Neuronal stem cell (in vitro differentiated cells): Measurements from ENCODE around the gene WEE1.

Experiments used
- DNase-seq: peaks from one replicate; pipeline ENCODE4 v3.0.0-alpha.2; 2013; ENCODE audit warnings: low spot score
- H2AFZ ChIP-seq: one replicate; pipeline ENCODE4 v1.6.1; 2013; ENCODE audit warnings: mild to moderate bottlenecking, low read length, inconsistent platforms
- H2AK5ac ChIP-seq: 2 replicates; pipeline ENCODE4 v1.6.1; 2013; ENCODE audit warnings: low read depth, mild to moderate bottlenecking, inconsistent platforms, low read length, moderate library complexity, mixed read lengths
- H2BK120ac ChIP-seq: 2 replicates; pipeline ENCODE4 v1.6.1; 2013; ENCODE audit warnings: low read depth, mild to moderate bottlenecking, inconsistent platforms, low read length, moderate library complexity, mixed read lengths
- H2BK12ac ChIP-seq: one replicate; pipeline ENCODE4 v1.6.1; 2013; ENCODE audit warnings: low read length, inconsistent platforms
- H2BK15ac ChIP-seq: 2 replicates; pipeline ENCODE4 v1.6.1; 2013; ENCODE audit warnings: mild to moderate bottlenecking, low read length, inconsistent platforms, mixed read lengths
- H2BK5ac ChIP-seq: one replicate; pipeline ENCODE4 v1.6.1; 2013; ENCODE audit warnings: inconsistent platforms, mild to moderate bottlenecking, low read length, moderate library complexity
- H3K14ac ChIP-seq: one replicate; pipeline ENCODE4 v1.6.1; 2013; ENCODE audit warnings: low read length, inconsistent platforms
- H3K18ac ChIP-seq: 2 replicates; pipeline ENCODE4 v1.6.1; 2013; ENCODE audit warnings: low read length, inconsistent platforms
- H3K23ac ChIP-seq: 2 replicates; pipeline ENCODE4 v1.6.1; 2013; ENCODE audit warnings: low read depth, mild to moderate bottlenecking, mixed read lengths, low read length, inconsistent platforms; ENCODE audit not compliant: poor library complexity
- H3K27ac ChIP-seq: replicated peaks from 3 replicates; pipeline ENCODE4 v1.5.1; 2013; ENCODE audit warnings: low read length, inconsistent platforms
- H3K27me3 ChIP-seq, 3 experiments: 2 replicates each; pipeline ENCODE4 v1.6.1; 2013; ENCODE audit warnings: low read length in 3 of 3, mild to moderate bottlenecking in 2 of 3, inconsistent platforms in 1 of 3, low read depth in 1 of 3, mixed read lengths in 1 of 3, moderate library complexity in 1 of 3; ENCODE audit not compliant: control insufficient read depth in 3 of 3, insufficient read depth in 3 of 3
- H3K36me3 ChIP-seq, 2 donors: replicated peaks in 1 of 2; 2 replicates each; pipeline ENCODE4 v1.6.1; 2013; ENCODE audit warnings: low read length in 2 of 2; ENCODE audit not compliant: control insufficient read depth in 2 of 2, insufficient read depth in 2 of 2
- H3K4ac ChIP-seq: 2 replicates; pipeline ENCODE4 v1.6.1; 2013; ENCODE audit warnings: inconsistent platforms, mild to moderate bottlenecking, low read length, moderate library complexity
- H3K4me1 ChIP-seq, 2 donors: 1 replicate in 1 of 2; 2 replicates in 1 of 2; pipeline ENCODE4 v1.6.1; 2013; ENCODE audit warnings: low read length in 2 of 2, low read depth in 1 of 2; ENCODE audit not compliant: control insufficient read depth in 2 of 2, insufficient read depth in 1 of 2
- H3K4me2 ChIP-seq: one replicate; pipeline ENCODE4 v1.6.1; 2013; ENCODE audit warnings: mild to moderate bottlenecking, low read length, inconsistent platforms; ENCODE audit not compliant: insufficient read depth, poor library complexity, severe bottlenecking
- H3K4me3 ChIP-seq, 2 donors: 2 replicates each; pipeline ENCODE4 v1.5.1; 2013; ENCODE audit warnings: low read length in 2 of 2, mild to moderate bottlenecking in 2 of 2, inconsistent platforms in 1 of 2, moderate library complexity in 1 of 2
- H3K79me1 ChIP-seq: one replicate; pipeline ENCODE4 v1.6.1; 2013; ENCODE audit warnings: low read depth, mild to moderate bottlenecking, inconsistent platforms, low read length, moderate library complexity
- H3K9ac ChIP-seq: one replicate; pipeline ENCODE4 v1.6.1; 2013; ENCODE audit warnings: mild to moderate bottlenecking, low read depth, low read length, inconsistent platforms; ENCODE audit not compliant: poor library complexity
- H3K9me3 ChIP-seq, 2 donors: replicated peaks in 1 of 2; 2 replicates each; pipeline versions ENCODE3 to v1.6.1; 2013; ENCODE audit warnings: low read length in 2 of 2, mild to moderate bottlenecking in 2 of 2, inconsistent platforms in 1 of 2, low read depth in 1 of 2, mixed read lengths in 1 of 2, moderate library complexity in 1 of 2; ENCODE audit not compliant: control insufficient read depth in 2 of 2, insufficient read depth in 1 of 2
- H4K8ac ChIP-seq: one replicate; pipeline ENCODE4 v1.6.1; 2013; ENCODE audit warnings: low read depth, mild to moderate bottlenecking, inconsistent platforms, low read length, moderate library complexity
- H4K91ac ChIP-seq: one replicate; pipeline ENCODE4 v1.6.1; 2013; ENCODE audit warnings: low read length, low read depth, mild to moderate bottlenecking, inconsistent platforms; ENCODE audit not compliant: poor library complexity
- whole genome bisulfite sequencing, 2 donors: extraction: QIAGEN DNeasy Blood & Tissue Kit; methylation state at CpG; one replicate each; pipeline ENCODE4 v1.1.7; 2013; ENCODE audit warnings: missing lambda C conversion rate in 2 of 2, mixed read lengths in 1 of 2; ENCODE audit not compliant: insufficient read length in 2 of 2, insufficient replicate concordance in 1 of 2; ENCODE audit errors: extremely low coverage in 2 of 2; 5-methylcytosine and 5-hydroxymethylcytosine counted together

WEE1 gene

GRCh38 chr11:9574622-9575259 is 1.3 kb downstream of the WEE1 start:
- peak overlapping the region; percentile 93 for H2AFZ ChIP-seq

DNA sequence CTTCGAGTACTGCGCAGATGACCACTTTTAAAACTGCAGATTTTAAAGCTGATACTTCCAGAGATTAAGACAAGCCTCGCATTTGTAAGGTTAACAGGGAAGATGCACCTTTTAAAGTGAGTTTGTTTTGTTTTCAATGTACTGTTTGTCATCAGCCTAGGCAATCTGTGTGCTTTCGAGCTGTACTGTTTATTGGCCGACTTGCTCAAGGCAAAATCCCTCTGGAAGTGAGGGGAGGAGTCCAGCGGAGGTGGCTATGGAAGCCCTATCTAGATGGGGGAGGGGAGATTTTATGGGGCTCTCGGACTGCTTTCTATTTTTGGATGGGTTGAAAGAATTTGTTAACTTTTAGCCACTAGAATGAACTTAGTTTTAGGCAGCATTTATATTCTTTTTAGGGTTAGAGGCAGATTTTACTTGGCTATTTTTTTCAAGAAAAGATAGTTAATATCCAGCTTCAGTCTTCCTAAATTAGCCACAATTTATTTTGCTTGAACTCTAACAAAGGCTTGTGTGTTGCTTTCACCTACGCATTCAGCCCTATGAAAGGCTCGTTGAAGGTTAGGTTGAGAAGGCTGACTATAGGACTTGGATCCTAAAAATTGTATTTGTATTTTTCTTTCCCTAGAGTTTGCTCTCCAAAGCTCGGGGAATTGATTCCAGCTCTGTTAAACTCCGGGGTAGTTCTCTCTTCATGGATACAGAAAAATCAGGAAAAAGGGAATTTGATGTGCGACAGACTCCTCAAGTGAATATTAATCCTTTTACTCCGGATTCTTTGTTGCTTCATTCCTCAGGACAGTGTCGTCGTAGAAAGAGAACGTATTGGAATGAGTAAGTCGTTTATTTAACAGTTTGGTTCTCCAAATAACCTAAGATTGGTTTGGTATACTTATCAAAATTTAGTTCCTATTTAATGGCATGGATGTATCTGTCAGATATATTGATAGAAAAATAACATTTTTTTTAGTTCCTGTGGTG is 2.1 kb downstream of the WEE1 start:
- Histone ChIP-seq H3K9ac (no peak overlapping the region), H3K14ac (no peak overlapping the region), H2AFZ (peak overlapping the region; percentile 2), H3K9me3 (no peaks in the 10 kb centered on the region), H2BK15ac (no peak overlapping the region), H2AK5ac (no peak overlapping the region), H2BK5ac (no peak overlapping the region), H3K79me1 (no peaks in the 10 kb centered on the region), H3K18ac (no peak overlapping the region), H3K23ac (no peak overlapping the region), H4K8ac (no peak overlapping the region), H3K4me1 (peaks cover 1 to 14% of the 10 kb centered on the region in 2 donors), H3K27ac (peak overlapping the region; percentile 65), H2BK12ac (no peak overlapping the region), H3K4me3 (peak overlapping the region; percentile 91 to 100), H2BK120ac (no peak overlapping the region), H3K4me2 (peak overlapping the region; percentile 74), H4K91ac (no peak overlapping the region), H3K4ac (no peak overlapping the region), H3K36me3 (peaks cover 8 to 56% of the 10 kb centered on the region in 2 donors), H3K27me3 (no peaks in the 10 kb centered on the region)
- WGBS, 2 donors = no CpG with 5 or more reads among the region's 17 CpGs
- DNase-seq = no peak

More at GRCh38 chr11:9574622-9575259, 1.3 kb downstream of the WEE1 start:
- DNase-seq = no peak
- Histone ChIP-seq H3K36me3 (peaks cover 8 to 47% of the 10 kb centered on the region in 2 donors), H2BK5ac (peak overlapping the region; percentile 99), H3K4me3 (peak overlapping the region; percentile 91 to 100), H3K18ac (peak overlapping the region; percentile 100), H2BK15ac (no peak overlapping the region), H3K9ac (peak overlapping the region; percentile 92), H2BK120ac (no peak overlapping the region), H3K23ac (peak overlapping the region; percentile 80), H3K27me3 (no peaks in the 10 kb centered on the region), H3K9me3 (no peaks in the 10 kb centered on the region), H3K4ac (no peak overlapping the region), H3K4me2 (peak overlapping the region; percentile 74), H3K4me1 (peaks cover 1 to 14% of the 10 kb centered on the region in 2 donors), H2BK12ac (peak overlapping the region; percentile 60), H4K8ac (no peak overlapping the region), H4K91ac (no peak overlapping the region), H3K27ac (peak overlapping the region; percentile 65), H3K14ac (no peak overlapping the region), H3K79me1 (no peaks in the 10 kb centered on the region), H2AK5ac (peak overlapping the region; percentile 99)
- no CpG with 5 or more reads among the region's 43 CpGs for WGBS, 2 donors

DNA sequence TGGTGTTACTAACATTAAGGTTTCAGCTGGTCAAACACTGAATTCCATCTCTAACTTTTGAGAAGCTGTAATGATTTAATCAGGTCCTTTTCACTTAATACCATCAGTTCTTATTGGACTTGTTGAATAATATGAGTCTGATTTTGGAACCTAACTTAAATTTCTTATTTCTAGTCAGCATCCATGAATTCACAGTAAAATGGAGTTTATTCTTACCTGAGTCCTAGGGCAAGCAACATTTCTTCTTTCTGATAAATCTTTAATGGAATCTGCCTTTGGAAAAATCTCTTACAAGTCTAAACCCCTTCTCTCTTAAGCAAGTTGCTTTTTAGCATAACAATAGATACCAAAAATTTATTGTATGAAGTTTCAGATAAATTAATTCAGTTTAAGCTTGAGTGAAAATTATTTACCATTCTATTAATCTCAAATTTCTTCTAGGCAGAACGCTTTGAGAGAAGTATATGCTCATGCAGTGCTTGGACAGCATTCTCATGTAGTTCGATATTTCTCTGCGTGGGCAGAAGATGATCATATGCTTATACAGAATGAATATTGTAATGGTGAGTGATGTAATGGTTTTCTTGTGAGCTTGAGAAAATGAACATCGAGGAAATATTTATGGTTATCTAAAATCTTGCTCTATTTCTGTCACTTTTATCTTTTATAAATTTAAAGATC is 3.4 kb downstream of the WEE1 start:
- no peaks in the 10 kb centered on the region for H3K9me3 ChIP-seq
- H3K79me1 ChIP-seq = peaks cover 3% of the 10 kb centered on the region
- no peak overlapping the region for H2AK5ac ChIP-seq
- no peak overlapping the region for H3K23ac ChIP-seq
- no peak overlapping the region for H3K9ac ChIP-seq
- no peak for DNase-seq
- peaks cover 1 to 14% of the 10 kb centered on the region in 2 donors for H3K4me1 ChIP-seq
- H4K8ac ChIP-seq = no peak overlapping the region
- H3K4me3 ChIP-seq = peak overlapping the region; percentile 66 to 91
- no peak overlapping the region for H3K18ac ChIP-seq
- no peak overlapping the region for H4K91ac ChIP-seq
- no CpG with 5 or more reads among the region's 4 CpGs for WGBS, 2 donors
- H2BK15ac ChIP-seq = no peak overlapping the region
- no peaks in the 10 kb centered on the region for H3K27me3 ChIP-seq
- no peak overlapping the region for H3K14ac ChIP-seq
- no peak overlapping the region for H3K4me2 ChIP-seq
- H2AFZ ChIP-seq = no peak overlapping the region
- no peak overlapping the region for H3K27ac ChIP-seq
- H2BK5ac ChIP-seq = no peak overlapping the region
- no peak overlapping the region for H2BK120ac ChIP-seq
- peaks cover 15 to 68% of the 10 kb centered on the region in 2 donors for H3K36me3 ChIP-seq
- no peak overlapping the region for H2BK12ac ChIP-seq
- no peak overlapping the region for H3K4ac ChIP-seq
